ENCODE data around the gene MFSD2A. TPM values are rescaled to one million over a fixed set of nuclear protein-coding genes. Genes with fewer than 3 reads are reported as not detected.
"Not testable (repeated sequence)": the region's sequence is repeated elsewhere in the genome, so short reads cannot be mapped to it uniquely, and the experiment has no call there.

MFSD2A gene
- total RNA-seq, 1 donor from 2014 or later: 3.3 TPM

DNA sequence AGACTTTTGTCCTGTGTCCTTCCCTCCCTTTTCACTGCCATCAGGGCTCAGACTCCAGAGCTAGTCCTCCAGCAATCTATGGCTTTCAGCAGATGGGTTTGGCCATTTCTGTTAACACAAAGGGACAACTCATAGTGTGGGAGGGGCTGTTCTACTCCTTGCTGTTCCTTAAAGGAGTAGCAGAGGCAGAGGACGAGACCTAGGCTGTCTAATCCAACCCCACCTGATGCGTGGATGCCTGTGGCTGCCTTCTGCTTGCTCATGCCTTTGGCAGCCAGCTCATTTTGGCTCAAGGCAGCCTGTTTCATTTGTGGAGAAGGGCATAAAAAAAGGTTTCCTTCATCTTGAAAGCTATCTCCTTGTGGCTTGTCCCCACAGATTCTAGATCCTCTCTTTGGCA, 27.0 kb downstream of the MFSD2A start:
- peak overlapping the region; percentile 85 for H3K27ac Mint-ChIP-seq (ENCODE audit: unreplicated experiment)

DNA sequence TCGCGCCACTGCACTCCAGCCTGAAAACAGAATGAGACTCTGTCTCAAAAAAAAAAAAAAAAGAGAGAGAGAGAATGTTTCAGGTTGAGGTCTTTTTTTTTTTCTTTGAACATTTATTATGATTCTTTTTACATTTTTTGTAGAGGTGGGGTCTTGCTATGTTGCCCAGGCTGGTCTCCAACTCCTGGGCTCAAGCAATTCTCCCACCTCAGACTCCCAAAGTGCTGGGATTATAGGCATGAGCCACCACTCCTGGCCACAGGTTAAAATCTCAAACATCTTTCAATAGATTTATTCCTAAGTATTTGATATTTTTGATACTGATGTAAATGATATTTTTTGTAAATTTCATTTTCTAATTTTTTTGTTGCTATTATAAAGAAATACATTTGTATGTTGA, 29.5 kb downstream of the MFSD2A start:
- H3K4me3 ChIP-seq (ENCODE audit: insufficient read depth, low read depth, low read length); H3K36me3 Mint-ChIP-seq (ENCODE audit: low read depth, unreplicated experiment); H3K9me3 Mint-ChIP-seq (ENCODE audit: unreplicated experiment); H4K20me1 ChIP-seq (ENCODE audit: insufficient read depth, low read length); H3K36me3 ChIP-seq (ENCODE audit: insufficient read depth, low read length); H3K27me3 ChIP-seq (ENCODE audit: insufficient read depth, low read length); H3K27me3 Mint-ChIP-seq (ENCODE audit: low read depth, unreplicated experiment); H3K27ac Mint-ChIP-seq (ENCODE audit: unreplicated experiment); H2AFZ ChIP-seq (ENCODE audit: low read depth, low read length); H3K4me1 Mint-ChIP-seq (ENCODE audit: low read depth, unreplicated experiment); H3K9ac ChIP-seq (ENCODE audit: low read length); H3K4me2 ChIP-seq (ENCODE audit: low read length); H3K27ac ChIP-seq (ENCODE audit: low read depth, low read length); H3K79me2 ChIP-seq (ENCODE audit: insufficient read depth, low read length); FAIRE-seq; H3K4me3 Mint-ChIP-seq (ENCODE audit: unreplicated experiment); H3K9me3 ChIP-seq (ENCODE audit: insufficient read depth, low read depth, low read length); DNase-seq (ENCODE audit: low read depth): not testable (repeated sequence)
- peaks cover 10% of the 10 kb centered on the region for H3K4me1 ChIP-seq (ENCODE audit: insufficient read depth, low read length)

More for the DNA sequence above, 27.0 kb downstream of the MFSD2A start:
- Histone ChIP-seq H3K36me3 (ENCODE audit: insufficient read depth, low read length) (no peaks in the 10 kb centered on the region), H3K4me1 (ENCODE audit: insufficient read depth, low read length) (peaks cover 10% of the 10 kb centered on the region), H3K9me3 (ENCODE audit: insufficient read depth, low read depth, low read length) (no peaks in the 10 kb centered on the region), H2AFZ (ENCODE audit: low read depth, low read length) (peak overlapping the region; percentile 84), H3K27ac (ENCODE audit: low read depth, low read length) (peak overlapping the region; percentile 54), H3K9ac (ENCODE audit: low read length) (peak overlapping the region; percentile 5), H3K4me3 (ENCODE audit: insufficient read depth, low read depth, low read length) (no peak overlapping the region), H3K79me2 (ENCODE audit: insufficient read depth, low read length) (no peaks in the 10 kb centered on the region), H3K27me3 (ENCODE audit: insufficient read depth, low read length) (no peaks in the 10 kb centered on the region), H4K20me1 (ENCODE audit: insufficient read depth, low read length) (no peaks in the 10 kb centered on the region), H3K4me2 (ENCODE audit: low read length) (peak overlapping the region; percentile 49)
- TF ChIP-seq, protein P1, sequence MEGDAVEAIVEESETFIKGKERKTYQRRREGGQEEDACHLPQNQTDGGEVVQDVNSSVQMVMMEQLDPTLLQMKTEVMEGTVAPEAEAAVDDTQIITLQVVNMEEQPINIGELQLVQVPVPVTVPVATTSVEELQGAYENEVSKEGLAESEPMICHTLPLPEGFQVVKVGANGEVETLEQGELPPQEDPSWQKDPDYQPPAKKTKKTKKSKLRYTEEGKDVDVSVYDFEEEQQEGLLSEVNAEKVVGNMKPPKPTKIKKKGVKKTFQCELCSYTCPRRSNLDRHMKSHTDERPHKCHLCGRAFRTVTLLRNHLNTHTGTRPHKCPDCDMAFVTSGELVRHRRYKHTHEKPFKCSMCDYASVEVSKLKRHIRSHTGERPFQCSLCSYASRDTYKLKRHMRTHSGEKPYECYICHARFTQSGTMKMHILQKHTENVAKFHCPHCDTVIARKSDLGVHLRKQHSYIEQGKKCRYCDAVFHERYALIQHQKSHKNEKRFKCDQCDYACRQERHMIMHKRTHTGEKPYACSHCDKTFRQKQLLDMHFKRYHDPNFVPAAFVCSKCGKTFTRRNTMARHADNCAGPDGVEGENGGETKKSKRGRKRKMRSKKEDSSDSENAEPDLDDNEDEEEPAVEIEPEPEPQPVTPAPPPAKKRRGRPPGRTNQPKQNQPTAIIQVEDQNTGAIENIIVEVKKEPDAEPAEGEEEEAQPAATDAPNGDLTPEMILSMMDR (IDR thresholded peaks at IDR 0.05; ENCODE audit: insufficient read depth, low read depth, low read length): no peak
- TF ChIP-seq EZH2 (IDR thresholded peaks at IDR 0.05; ENCODE audit: insufficient read depth, low read length): no peak
- DNase-seq (ENCODE audit: low read depth) (peak; percentile 92), FAIRE-seq (peak; percentile 60)
- Mint-ChIP-seq H3K4me1 (ENCODE audit: low read depth, unreplicated experiment) (peaks cover 13% of the 10 kb centered on the region), H3K9me3 (ENCODE audit: unreplicated experiment) (no peaks in the 10 kb centered on the region), H3K36me3 (ENCODE audit: low read depth, unreplicated experiment) (no peaks in the 10 kb centered on the region), H3K4me3 (ENCODE audit: unreplicated experiment) (no peak overlapping the region), H3K27me3 (ENCODE audit: low read depth, unreplicated experiment) (no peaks in the 10 kb centered on the region)

DNA sequence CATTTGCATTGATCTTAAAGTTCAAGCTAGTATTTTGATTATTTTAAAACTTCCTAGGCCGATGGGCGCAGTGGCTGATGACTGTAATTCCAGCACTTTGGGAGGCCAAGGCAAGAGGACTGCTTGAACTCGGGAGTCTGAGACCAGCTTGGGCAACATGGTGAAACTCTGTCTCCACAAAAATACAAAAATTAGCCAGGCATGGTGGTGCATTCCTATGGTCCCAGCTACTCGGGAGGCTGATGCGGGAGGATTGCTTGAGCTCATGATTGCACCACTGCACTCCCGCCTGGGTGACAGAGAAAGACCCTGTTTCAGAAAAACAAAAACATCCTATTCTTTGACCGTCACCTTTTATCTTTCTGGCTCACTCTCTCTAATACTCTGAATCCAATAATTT, 30.0 kb downstream of the MFSD2A start:
- FAIRE-seq (no peak), DNase-seq (ENCODE audit: low read depth) (no peak)
- no peaks in the 10 kb centered on the region for H3K79me2 ChIP-seq (ENCODE audit: insufficient read depth, low read length)
- peaks cover 9% of the 10 kb centered on the region for H3K4me1 Mint-ChIP-seq (ENCODE audit: low read depth, unreplicated experiment)
- peaks cover 10% of the 10 kb centered on the region for H3K4me1 ChIP-seq (ENCODE audit: insufficient read depth, low read length)
- TF ChIP-seq EZH2 (IDR thresholded peaks at IDR 0.05; ENCODE audit: insufficient read depth, low read length): no peak
- TF ChIP-seq, protein P1 (IDR thresholded peaks at IDR 0.05; ENCODE audit: insufficient read depth, low read depth, low read length): no peak
- H3K9me3 Mint-ChIP-seq (ENCODE audit: unreplicated experiment): no peaks in the 10 kb centered on the region
- H3K9me3 ChIP-seq (ENCODE audit: insufficient read depth, low read depth, low read length): no peaks in the 10 kb centered on the region
- no peaks in the 10 kb centered on the region for H4K20me1 ChIP-seq (ENCODE audit: insufficient read depth, low read length)
- no peaks in the 10 kb centered on the region for H3K27me3 Mint-ChIP-seq (ENCODE audit: low read depth, unreplicated experiment)
- no peak overlapping the region for H3K9ac ChIP-seq (ENCODE audit: low read length)
- no peaks in the 10 kb centered on the region for H3K36me3 ChIP-seq (ENCODE audit: insufficient read depth, low read length)
- H3K27me3 ChIP-seq (ENCODE audit: insufficient read depth, low read length): no peaks in the 10 kb centered on the region
- H3K27ac ChIP-seq (ENCODE audit: low read depth, low read length): no peak overlapping the region
- no peak overlapping the region for H3K27ac Mint-ChIP-seq (ENCODE audit: unreplicated experiment)
- H3K4me2 ChIP-seq (ENCODE audit: low read length): no peak overlapping the region
- no peak overlapping the region for H2AFZ ChIP-seq (ENCODE audit: low read depth, low read length)
- H3K36me3 Mint-ChIP-seq (ENCODE audit: low read depth, unreplicated experiment): no peaks in the 10 kb centered on the region
- H3K4me3 Mint-ChIP-seq (ENCODE audit: unreplicated experiment): no peak overlapping the region
- H3K4me3 ChIP-seq (ENCODE audit: insufficient read depth, low read depth, low read length): no peak overlapping the region

Data from astrocyte (in vitro differentiated cells and primary cell).